ENCODE results near the gene ITPR1.

Gene ITPR1

GRCh38 chr3:4540267-4540666 is 47.1 kb downstream of the ITPR1 start:
- no peak for TF ChIP-seq CTCF (IDR thresholded peaks at IDR 0.05; ENCODE audit: low read depth, low read length)
- Histone ChIP-seq H3K9me3 (no peaks in the 10 kb centered on the region), H3K4me3 (ENCODE audit: low read depth, low read length) (no peak overlapping the region), H3K27me3 (no peaks in the 10 kb centered on the region), H3K36me3 (no peaks in the 10 kb centered on the region), H3K4me1 (no peaks in the 10 kb centered on the region)
- no peak for DNase-seq

- no peak for DNase-seq
- Histone ChIP-seq H3K9me3 (no peaks in the 10 kb centered on the region), H3K36me3 (no peaks in the 10 kb centered on the region), H3K4me1 (no peaks in the 10 kb centered on the region; the same call in 1 of the 2 replicates), H3K4me3 (ENCODE audit: low read depth, low read length) (no peak overlapping the region), H3K27me3 (no peaks in the 10 kb centered on the region)
- TF ChIP-seq CTCF (IDR thresholded peaks at IDR 0.05; ENCODE audit: low read depth, low read length): no peak
Observed at GRCh38 chr3:4543110-4543509, 50.0 kb downstream of the ITPR1 start.

GRCh38 chr3:4546346-4547178 is 53.4 kb downstream of the ITPR1 start:
- DNase-seq: no peak
- H3K4me1 ChIP-seq: peaks cover 18% of the 10 kb centered on the region
- no peak for TF ChIP-seq CTCF (IDR thresholded peaks at IDR 0.05; ENCODE audit: low read depth, low read length)

GRCh38 chr3:4547799-4548198 is 54.7 kb downstream of the ITPR1 start:
- H3K4me3 ChIP-seq (ENCODE audit: low read depth, low read length): no peak overlapping the region
- H3K27me3 ChIP-seq: no peaks in the 10 kb centered on the region
- H3K36me3 ChIP-seq: no peaks in the 10 kb centered on the region
- TF ChIP-seq CTCF (IDR thresholded peaks at IDR 0.05; ENCODE audit: low read depth, low read length): no peak
- H3K4me1 ChIP-seq: peaks cover 25% of the 10 kb centered on the region
- no peaks in the 10 kb centered on the region for H3K9me3 ChIP-seq
- DNase-seq: no peak

More at GRCh38 chr3:4546346-4547178, 53.4 kb downstream of the ITPR1 start:
- Histone ChIP-seq H3K9me3 (no peaks in the 10 kb centered on the region), H3K4me3 (ENCODE audit: low read depth, low read length) (no peak overlapping the region), H3K27me3 (no peaks in the 10 kb centered on the region), H3K36me3 (no peaks in the 10 kb centered on the region)

- DNase-seq: no peak
- H3K4me1 ChIP-seq: peaks cover 25% of the 10 kb centered on the region
- TF ChIP-seq CTCF (IDR thresholded peaks at IDR 0.05; ENCODE audit: low read depth, low read length): no peak
- no peaks in the 10 kb centered on the region for H3K27me3 ChIP-seq
- H3K36me3 ChIP-seq: no peaks in the 10 kb centered on the region
- no peaks in the 10 kb centered on the region for H3K9me3 ChIP-seq
- H3K4me3 ChIP-seq (ENCODE audit: low read depth, low read length): no peak overlapping the region
Observed at GRCh38 chr3:4548356-4548755, 55.2 kb downstream of the ITPR1 start.

GRCh38 chr3:4548780-4549179 is 55.6 kb downstream of the ITPR1 start:
- H3K4me3 ChIP-seq (ENCODE audit: low read depth, low read length): no peak overlapping the region
- H3K4me1 ChIP-seq: peaks cover 25% of the 10 kb centered on the region

More at GRCh38 chr3:4548780-4549179, 55.6 kb downstream of the ITPR1 start:
- Histone ChIP-seq H3K9me3 (no peaks in the 10 kb centered on the region), H3K36me3 (no peaks in the 10 kb centered on the region), H3K27me3 (no peaks in the 10 kb centered on the region)
- TF ChIP-seq CTCF (IDR thresholded peaks at IDR 0.05; ENCODE audit: low read depth, low read length): no peak
- DNase-seq: no peak
